GM10266 (cell line): ENCODE measurements around the gene GAPVD1.

Experiments
- DNase-seq: peaks from one replicate; pipeline ENCODE4 v3.0.0; 2012; ENCODE audit errors: extremely low spot score
- TF ChIP-seq, protein P1 (sequence below): IDR thresholded peaks from 2 replicates; pipeline ENCODE4 v1.5.1; 2012; ENCODE audit warnings: mild to moderate bottlenecking, low read depth; ENCODE audit not compliant: control insufficient read depth, insufficient read depth; ENCODE audit errors: missing control alignments

GAPVD1 gene

DNA sequence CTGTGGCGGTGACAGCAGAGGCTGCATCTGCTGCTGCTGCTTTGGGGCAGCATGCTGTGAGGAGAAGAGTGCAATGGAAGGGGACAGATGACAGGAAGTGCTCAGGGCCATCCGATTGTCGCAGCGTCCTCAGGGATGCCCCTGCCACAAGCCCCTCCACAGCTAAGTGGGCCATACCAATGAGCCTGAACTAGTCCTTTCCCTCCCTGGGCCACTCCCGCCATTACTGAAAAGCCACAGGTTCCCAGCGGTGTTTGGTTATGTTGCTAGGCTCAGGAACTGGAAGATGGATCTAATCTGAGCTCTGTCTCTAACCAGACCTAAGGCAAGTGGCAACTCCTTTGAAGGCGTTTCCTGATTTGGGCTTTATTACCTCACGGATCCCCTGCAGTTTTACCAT, 109.2 kb downstream of the GAPVD1 start:
- TF ChIP-seq, protein P1, sequence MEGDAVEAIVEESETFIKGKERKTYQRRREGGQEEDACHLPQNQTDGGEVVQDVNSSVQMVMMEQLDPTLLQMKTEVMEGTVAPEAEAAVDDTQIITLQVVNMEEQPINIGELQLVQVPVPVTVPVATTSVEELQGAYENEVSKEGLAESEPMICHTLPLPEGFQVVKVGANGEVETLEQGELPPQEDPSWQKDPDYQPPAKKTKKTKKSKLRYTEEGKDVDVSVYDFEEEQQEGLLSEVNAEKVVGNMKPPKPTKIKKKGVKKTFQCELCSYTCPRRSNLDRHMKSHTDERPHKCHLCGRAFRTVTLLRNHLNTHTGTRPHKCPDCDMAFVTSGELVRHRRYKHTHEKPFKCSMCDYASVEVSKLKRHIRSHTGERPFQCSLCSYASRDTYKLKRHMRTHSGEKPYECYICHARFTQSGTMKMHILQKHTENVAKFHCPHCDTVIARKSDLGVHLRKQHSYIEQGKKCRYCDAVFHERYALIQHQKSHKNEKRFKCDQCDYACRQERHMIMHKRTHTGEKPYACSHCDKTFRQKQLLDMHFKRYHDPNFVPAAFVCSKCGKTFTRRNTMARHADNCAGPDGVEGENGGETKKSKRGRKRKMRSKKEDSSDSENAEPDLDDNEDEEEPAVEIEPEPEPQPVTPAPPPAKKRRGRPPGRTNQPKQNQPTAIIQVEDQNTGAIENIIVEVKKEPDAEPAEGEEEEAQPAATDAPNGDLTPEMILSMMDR = no peak
- no peak for DNase-seq

DNA sequence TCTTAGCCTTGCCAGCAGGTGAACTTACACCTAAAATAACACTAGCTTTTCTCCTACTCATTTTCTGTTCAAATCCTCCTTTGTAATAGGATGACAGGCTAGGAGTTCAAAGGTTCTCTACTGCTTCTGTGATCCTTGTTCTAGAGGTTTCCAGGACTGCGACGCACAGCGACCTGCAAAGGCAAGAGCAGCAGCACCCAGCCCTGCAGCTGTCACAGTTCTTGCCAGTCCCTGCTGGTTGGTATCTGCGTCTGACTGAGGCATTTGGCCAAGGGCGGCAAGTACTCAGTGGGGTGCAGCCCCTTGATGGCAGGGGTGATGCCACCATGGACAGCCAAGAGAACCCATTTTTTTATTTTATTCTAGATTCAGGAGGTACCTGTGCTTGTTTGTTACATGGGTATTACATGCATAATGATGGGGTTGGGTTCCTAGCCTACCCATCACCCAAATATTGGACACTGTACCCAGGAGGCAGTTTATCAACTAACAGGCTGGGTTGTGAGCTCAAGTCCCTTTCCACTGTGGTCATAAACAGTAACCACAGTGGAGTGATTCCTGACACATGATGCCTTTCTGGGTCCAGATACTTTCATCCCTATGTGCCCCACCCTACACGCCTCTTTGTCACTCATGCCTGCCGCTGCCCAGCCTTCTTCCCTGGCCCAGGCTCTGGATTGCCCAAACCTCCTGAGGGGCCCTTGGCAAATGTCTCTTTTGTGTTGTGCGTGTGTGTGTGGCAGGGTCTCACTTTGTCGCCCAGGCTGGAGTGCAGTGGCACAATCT, 111.0 kb downstream of the GAPVD1 start:
- TF ChIP-seq, protein P1 = no peak
- DNase-seq = no peak

DNA sequence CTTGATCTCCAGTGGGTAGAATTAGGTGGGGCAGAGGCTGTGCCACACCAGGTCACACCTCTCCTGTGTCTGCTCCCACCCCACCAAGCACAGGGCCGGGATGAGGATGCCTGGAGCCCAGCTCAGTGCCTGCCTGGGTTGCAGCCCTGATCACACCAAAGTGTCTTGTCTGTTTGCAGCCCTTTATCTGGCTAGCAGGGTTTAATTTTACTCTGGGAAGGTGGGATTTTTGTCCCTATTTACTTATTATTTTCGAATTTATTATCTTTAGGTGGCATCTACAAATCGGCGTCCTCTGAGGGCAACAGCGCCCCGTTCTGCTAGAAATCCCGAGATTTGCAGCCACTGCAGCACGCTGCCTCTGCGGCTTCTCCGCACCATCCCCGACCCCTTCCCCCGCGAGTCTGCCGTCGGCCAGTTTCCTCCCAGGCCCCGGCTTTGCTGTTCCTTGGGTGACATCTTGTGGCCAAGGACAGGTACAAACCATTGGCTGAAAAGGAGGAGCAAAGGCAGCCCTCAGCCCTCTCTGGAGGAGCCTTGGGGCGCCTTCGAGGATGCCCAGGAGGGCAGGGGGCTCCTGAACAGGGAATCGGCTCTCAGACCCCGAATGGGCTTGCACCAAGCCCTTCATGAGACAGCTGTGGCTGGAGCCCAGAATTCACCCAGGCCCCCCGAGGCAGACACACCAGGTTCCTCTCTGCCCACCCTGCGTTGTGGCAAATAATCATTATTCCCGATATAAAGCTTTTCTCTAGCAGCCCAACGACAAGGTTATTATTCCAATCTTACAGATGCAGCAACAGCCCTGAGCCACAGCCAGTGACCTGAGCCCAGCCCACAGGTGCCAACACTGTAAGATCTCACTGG, 113.0 kb downstream of the GAPVD1 start:
- TF ChIP-seq, protein P1 = peak; percentile 93
- DNase-seq = peak; percentile 82

DNA sequence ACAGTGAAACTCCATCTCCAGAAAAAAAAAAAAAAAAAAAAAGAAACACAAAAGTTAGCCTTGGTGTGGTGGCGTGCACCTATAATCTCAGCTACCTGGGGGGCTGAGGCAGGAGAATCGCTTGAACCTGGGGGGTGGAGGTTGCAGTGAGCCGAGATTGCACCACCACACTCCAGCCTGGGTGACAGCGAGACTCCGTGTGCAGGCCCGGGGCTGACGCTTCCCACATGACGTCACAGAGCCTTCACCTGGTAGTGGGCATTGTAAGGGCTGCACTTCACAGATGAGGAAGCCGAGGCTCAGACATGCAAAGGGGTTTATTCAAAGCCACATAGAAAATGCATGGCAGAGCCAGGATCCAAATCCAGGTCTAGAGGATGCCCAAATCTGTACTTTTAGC, 114.2 kb downstream of the GAPVD1 start:
- TF ChIP-seq, protein P1 = no peak
- DNase-seq = no peak

DNA sequence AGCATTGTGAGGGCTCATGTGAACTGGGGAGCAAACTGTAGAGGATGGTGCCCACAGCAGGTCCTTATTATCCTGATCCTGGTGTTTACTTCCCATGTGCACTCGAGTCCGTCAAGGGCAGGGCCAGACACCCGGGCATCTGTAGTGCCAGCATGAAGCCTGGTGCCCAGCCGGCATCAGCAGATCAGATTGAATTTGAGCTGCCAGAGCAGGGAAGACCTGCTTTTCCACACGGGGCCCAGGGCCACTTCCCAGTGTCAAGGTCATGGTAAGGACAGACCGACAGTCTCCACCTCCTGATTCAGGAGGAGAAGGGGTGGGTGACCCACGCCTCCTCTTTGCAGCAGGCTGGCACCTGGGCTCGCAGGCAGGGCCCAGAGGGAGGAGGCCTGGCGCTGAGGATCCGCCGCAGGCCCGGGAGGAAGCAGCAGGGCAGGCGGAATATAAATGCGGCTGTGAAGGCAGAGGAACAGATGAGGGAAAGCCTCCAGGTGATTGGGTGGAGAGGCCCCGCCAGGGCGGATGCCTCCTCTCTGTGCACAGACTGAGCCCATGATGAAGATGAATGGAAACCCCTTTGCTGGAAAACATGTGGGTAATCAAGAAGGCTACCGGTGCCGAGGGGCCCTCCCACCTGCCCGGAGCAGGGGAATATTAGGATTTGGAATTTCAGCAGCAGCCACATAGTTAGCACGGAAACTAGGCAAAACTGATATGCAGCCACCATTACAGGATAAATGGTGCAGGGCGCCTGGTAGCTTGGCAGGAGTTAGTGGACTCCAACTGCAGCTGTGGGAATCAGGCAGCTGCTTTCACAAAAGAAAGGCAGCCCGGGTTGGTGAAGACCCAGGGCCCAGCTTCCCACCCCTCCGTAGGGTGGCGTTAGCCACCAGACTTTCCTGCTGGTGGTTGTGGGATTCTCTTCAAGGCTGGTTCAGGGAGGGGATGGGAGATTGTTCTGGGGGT, 114.9 kb downstream of the GAPVD1 start:
- TF ChIP-seq, protein P1 = no peak
- no peak for DNase-seq

DNA sequence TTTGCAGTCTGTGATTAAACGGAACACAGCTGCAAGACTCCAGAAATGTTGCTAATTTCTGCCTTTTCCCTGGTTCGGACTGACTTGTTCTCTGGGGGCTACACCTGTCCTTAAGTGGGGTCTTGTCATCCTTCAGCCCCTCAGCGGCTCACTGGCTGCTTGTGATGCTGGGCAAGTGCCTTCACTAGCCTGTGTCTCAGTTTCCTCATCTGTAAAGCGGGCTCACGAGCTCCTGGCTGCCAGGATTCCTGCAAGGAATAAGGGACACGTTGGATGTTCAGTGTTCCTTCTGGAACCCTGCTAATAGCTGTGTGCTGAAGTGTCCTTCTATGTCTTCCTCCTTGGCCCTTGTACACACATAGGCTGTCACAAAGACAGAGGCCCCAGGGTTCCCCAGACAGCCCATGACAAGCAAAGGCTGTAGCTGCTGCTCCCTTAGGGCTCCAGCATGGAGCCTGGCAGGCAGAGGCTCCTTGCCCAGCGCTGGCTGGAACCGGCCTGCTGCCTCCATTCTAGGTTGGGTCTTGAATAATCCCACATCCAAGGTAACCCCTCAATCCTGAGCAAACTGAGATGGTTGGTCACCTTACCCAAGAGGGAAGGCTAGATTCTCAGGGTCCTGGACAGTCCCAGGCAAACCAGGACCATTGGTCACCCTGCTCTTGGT, 116.1 kb downstream of the GAPVD1 start:
- TF ChIP-seq, protein P1 = no peak
- no peak for DNase-seq
